ENCODE results near the gene EPS8. TPM values are rescaled to one million over a fixed set of nuclear protein-coding genes. Genes with fewer than 3 reads are reported as not detected.
"Not testable (repeated sequence)": the region's sequence is repeated elsewhere in the genome, so short reads cannot be mapped to it uniquely, and the experiment has no call there.

EPS8 gene
- polyA plus RNA-seq, 3 donors: 50.1 to 67.9 (median 65.5) TPM

DNA sequence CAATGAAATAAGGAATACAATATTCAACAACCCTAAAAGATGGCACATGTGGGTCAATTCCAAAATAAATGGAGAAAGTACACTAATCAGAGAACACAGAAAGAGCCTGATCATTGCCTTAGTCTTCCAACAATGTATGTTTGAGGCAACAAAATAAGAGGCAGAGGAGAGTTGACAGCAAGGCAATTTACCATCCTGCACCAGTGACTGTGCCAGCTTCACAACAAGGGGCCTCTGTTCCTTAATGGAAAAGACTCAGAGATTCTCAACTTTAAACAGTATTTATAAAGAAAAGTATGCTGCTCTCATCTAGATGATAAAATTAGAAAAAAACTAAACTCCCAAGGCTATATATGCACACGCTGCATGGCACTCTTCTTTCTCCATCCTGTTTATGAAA lies 25.9 kb downstream of the EPS8 start:
- DNase-seq: no peak

DNA sequence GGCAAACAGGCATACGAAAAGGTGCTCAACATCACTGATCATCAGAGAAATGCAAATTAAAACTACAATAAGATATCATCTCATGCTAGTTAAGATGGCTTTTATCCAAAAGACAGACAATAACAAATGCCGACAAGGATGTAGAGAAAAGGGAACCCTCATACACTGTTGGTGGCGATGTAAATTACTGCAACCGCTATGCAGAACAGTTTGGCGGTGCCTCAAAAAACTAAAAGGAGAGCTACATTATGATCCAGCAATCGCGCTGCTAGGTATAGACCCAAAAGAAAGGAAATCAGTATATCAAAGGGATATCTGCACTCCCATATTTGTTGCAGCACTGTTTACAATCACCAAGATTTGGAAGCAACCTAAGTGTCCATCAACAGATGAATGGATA lies 27.0 kb downstream of the EPS8 start:
- DNase-seq: not testable (repeated sequence)

DNA sequence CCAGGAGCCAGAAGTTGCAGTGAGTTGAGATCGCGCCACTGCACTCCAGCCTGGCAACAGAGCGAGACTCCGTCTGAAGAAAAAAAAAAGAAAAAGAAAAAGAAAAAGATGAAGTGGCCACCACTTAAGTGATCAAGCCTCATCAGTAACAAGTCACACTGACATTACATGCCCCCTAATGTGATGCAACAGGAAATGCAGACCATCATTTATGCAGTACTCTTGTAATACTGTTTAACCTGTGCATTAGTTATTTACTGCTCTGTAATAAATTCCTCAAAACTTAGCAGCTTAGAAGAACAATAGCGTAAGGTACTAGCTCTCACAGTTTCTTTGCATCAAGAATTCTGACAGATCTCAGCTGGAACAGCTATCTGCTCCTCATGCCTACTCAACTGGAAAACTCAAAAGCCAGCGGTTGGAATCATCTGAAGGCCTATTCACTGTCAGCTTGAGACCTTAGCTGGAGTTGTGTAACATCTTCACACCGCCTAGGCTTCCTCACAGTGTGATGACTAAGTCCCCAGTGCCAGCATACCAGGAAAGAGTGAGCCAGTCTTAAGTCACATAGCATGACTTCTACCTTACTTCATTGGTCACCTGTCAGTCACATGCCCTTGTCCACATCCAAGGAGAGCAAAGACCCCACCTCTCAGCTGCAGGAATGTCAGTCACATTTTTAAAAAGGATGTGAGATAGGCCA lies 31.5 kb downstream of the EPS8 start:
- DNase-seq: no peak

DNA sequence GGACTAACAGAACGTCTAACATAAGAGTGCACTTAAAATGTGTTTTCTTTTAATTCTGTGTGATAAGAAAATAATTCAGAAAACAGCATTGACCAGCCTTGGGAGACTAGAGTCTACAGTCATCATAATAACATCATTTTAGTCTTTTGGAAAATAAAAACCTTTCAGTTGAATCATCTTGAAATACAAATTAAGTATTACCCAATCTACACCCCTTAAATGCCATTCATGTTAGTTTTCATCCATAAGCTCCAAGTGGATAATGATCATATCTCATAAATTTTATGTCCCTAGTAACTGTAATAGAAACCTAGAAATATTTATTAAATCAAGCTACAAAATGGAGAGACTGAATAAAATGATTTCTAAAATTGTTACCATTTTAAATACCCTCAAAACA lies 32.4 kb downstream of the EPS8 start:
- DNase-seq: no peak

DNA sequence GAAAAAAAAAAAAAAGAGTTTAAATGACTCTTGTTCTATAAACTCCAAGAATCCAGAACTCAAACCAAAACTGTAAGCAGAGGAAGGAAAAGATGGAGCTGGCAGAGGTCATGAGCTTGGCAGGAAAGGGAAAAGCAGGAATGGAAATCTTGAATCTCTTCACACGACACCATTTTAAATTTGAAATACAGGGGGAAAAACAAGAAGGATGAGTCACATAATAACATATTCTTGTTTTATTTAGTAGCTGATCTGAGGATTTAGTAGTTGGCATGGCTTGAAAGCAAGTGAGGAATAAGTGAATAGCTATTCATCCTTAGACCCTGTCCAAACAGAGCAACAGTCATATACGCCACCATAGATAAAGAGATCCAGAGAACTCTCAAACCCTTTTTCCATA lies 35.0 kb downstream of the EPS8 start:
- no peak for DNase-seq

DNA sequence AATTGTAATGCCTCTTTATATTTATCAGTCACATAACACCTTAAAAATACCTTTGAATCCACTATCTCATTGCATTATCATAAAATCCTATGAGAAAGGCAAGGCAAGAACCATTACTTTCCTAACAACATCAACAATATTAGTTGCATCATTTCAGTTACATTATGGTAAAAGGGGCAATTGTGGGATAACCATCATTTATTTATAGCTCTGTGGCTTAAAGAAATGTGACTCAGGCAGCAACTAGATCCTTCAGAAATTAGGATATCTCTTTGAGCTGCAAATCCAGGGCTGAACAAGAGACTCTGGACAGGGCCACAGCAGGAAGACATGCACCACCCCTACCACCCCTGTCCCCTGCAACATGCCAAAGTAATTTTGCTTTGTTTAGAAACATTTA lies 36.4 kb downstream of the EPS8 start:
- DNase-seq: no peak

DNA sequence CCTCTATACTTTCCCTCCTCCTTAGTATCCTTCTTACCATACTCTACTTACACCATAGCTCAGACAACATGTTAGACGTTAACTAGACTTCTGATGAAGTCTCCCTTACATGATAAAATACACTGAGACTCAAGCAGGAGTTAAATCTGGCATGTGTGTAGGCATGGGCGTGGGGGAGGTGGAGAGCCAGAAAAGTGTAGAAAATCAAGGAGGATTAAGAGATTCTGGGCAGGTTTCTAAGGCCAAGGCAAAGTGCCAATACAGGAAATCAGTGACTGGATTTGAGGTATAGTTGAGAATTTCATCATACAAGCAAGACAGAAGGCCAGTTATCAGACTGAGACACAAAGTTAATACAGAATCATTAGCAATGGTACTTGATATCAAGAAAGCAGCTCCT lies 37.4 kb downstream of the EPS8 start:
- DNase-seq: no peak

DNA sequence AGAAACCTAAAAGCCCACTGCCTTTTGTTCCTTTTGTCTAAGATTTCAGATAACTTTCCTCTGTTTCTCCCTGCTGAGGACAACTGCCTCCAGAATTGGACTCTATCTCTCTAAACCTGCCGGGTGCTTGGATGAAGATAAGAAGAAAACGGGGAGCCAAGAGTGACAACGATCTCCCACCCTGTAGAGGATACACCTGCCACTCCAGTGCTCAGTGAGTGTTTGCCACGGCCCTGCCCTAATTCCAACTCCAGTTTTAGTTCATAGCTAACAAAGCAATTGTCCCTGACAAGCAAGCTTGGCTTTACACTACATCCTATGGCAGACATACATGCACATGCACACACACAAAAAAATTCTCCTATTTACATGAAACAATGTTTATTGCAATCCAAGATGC lies 39.3 kb downstream of the EPS8 start:
- DNase-seq: no peak

DNA sequence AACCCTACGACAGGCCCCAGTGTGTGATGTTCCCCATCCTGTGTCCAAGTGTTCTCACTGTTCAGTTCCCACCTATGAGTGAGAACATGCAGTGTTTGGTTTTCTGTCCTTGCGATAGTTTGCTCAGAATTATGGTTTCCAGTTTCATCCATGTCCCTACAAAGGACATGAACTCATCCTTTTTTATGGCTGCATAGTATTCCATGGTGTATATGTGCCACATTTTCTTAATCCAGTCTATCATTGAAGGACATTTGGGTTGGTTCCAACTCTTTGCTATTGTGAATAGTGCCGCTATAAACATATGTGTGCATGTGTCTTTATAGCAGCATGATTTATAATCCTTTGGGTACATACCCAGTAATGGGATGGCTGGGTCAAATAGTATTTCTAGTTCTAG lies 47.3 kb downstream of the EPS8 start:
- not testable (repeated sequence) for DNase-seq

DNA sequence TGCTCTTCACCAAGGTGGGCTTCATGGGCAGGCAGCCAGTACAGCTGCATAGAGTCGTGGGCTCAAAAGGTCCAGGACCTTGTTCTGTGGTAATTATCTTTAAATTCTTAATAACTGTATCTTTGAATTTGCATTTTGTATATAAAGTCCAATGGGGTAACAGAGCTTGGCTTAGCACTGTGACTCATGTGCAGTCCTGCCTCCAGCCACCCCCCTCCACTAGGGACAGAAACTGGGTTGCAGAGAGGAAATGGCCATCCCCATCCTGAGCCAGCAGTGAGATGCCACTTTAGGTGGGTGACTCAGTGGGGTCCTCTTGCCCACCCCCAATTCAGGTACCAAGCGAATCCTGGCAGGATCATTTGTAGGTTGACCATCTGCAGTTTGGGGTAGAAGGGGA lies 48.1 kb downstream of the EPS8 start:
- DNase-seq: no peak

DNA sequence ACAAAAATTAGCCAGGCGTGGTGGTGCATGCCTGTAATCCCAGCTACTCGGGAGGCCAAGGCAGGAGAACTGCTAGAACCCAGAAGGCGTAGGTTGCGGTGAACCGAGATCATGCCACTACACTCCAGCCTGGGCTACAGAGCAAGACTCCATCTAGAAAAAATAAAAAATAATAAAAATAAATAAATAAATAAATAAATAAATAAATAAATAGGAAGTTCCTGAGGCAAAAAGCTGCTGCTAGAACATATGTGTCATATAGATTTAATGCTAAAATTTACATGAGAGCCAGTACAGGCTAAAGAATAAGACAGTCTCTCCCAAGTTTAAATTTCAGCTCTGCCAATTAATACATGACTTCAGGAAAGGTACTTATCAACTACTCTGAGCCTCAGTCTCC lies 48.8 kb downstream of the EPS8 start:
- DNase-seq: not testable (repeated sequence)

DNA sequence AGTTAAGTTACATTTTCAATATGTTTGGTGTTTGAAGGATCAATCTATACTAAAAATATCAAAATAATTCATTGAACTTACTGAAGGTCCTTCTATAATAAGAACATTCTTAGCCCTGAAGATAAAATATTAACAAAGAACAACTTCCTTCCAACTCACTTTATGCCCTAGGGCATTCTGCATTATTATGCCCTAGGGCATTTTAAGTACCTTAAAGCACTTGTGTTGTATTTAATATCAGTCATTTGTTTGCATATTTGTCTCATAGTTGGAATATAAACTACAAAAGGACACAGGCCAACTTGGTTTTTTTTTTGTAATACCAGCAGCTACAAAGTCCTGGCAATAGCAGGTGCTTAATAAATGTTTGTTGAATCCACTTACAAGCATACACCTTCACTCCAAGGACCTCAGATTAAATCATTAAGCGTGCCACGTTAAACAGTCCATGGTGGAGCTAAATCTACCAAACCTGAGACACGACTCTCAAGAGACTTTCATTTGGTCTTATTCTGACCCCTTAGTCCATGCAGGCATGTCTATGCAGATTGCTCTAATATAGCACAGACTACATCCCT lies 50.7 kb downstream of the EPS8 start:
- DNase-seq: no peak

DNA sequence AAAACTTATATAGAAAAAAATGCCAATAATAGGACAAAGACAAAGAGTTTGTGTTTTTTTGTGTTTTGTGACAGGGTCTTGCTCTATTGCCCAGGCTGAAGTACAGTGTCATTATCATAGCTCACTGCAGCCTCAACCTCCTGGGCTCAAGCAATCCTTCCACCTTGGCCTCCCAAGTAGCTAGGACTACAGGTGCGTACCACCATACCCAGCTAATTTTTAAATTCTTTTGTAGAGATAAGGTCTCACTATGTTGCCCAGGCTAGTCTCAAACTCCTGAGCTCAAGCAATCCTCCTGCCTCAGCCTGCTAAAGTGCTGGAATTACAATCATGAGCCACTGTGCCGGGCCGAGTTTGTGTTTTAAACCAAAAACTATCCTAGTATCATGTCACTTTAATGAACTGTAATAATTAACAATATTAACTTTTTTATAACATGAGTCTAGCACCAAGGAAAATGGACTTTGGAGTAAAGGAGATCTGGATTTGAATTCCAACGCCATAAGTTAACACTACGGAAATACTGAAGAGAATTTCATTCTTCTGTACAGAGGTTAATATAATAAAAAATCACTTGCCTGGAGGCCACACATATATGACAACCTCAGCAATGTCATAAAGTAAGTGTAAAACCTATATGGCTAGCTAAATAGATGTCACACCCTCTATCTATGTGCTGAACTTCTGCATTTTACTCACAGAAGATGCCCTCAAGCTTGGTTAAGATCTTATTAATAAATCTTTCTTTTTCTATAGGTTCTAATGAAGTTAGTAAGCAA lies 53.2 kb downstream of the EPS8 start:
- DNase-seq: no peak

DNA sequence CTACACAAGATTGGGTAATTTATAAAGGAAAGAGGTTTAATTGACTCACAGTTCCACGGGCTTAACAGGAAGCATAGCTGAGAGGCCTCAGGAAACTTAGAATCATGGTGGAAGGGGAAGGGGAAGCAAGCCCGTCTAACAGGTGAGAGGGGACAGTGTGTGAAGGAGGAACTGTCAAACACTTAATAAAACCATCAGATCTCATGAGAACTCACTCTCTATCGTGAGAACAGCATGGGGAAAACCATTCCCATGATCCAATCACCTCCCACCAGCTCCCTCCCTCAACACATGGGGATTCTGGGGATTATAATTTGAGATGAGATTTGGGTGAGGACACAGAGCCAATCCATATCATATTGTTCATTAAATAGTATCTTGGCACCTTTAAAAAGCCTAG lies 56.1 kb downstream of the EPS8 start:
- no peak for DNase-seq

DNA sequence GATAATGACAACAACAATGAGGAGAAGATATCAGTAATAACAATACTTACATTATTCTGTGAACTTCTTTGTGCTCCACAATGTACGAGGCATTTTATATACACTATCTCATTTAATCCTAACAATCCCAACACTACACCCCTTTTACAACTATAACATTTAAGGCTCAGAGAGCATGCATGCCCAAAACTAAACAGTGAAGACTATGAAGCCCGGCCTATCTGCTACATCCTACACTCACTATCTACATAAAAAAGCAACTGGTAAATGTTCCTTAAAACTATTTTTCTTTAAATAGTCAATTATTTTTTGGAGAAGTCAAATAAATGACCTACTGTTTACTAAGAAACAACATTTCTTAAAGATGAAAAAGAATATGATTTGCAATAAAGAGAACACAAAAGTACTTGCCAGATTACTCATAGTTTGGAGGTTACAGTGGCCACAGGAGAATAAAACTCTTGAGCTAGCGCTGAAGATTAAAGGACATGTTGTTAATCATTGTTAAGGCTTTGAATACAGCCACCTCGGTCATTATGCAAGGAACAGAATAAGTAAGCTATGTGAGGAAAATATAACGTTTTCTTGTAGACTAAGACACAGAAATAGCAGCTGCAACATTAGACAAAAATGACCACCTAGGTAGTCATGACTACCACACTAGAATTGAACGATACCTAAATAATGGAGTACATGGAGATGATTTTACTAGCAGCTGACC lies 56.7 kb downstream of the EPS8 start:
- peak; percentile 37 for DNase-seq

DNA sequence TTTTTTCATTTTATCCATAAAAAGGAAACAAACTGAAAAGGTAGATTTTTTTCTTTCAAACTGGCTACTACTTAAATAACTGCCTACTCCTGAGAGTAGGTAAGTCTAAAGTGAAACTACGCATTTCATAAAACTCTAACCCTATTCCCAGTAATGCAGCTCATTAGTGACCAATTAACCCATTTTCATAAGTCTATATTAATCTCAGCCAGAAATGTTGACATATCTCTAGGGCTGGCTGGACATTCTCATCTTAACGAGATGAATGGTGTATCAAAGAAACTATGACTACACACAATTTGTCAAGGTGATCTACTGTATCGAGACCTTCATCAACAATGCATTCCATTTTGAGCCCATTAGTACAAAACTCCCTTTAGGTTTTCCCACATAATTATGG lies 57.2 kb downstream of the EPS8 start:
- no peak for DNase-seq

DNA sequence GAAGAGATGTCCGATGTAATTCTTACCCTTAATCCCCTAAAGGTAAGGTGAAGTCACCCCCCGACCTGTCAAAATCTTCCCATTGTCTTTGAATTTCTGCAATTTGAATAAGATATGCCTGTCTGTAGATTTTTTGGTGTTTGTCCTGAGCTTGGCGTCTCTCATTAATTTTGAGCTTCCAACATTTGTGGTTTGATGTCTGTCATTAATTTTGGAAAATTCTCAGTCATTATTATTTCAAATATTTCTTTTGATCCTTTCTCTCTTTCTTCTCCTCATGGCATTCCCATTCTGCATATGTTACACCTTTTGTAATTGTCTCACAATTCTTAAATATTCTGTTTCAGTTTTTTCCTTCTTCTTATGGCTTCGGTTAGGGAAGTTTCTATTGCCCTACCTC lies 60.1 kb downstream of the EPS8 start:
- no peak for DNase-seq

DNA sequence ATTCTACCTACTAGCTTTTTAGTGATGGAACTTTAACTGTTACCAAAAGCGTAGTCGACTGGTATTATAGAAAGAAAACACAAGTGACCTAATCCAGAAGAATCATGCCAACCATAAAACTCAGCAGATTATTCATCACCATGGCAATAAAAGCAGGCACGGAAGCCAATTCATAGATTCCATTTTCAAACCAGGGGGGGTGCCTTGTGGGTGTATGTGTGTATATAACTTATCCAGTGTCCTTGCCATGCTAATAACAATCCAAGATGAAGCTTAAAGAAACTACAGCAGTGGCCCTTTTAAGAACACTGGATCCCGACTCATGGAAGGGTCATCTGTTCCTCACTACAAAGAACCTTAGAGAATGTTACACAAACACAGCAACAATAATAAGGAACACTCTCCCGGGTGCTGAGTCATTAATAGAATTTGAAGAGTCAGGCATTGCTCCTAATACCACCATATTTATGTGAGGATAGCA lies 61.0 kb downstream of the EPS8 start:
- no peak for DNase-seq

DNA sequence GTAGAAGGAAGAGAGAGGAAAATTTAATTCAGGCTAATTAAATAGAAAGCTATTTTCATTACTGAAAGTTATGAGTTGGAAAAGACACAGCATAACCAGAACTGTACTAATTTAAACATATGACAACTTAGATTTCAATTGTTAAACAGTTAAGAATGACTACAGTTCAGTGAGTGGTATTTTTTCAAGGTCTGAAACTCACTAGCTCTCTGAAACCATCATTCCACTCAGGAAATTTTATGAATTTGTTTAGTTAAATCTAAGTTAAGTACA lies 62.4 kb downstream of the EPS8 start:
- no peak for DNase-seq

DNA sequence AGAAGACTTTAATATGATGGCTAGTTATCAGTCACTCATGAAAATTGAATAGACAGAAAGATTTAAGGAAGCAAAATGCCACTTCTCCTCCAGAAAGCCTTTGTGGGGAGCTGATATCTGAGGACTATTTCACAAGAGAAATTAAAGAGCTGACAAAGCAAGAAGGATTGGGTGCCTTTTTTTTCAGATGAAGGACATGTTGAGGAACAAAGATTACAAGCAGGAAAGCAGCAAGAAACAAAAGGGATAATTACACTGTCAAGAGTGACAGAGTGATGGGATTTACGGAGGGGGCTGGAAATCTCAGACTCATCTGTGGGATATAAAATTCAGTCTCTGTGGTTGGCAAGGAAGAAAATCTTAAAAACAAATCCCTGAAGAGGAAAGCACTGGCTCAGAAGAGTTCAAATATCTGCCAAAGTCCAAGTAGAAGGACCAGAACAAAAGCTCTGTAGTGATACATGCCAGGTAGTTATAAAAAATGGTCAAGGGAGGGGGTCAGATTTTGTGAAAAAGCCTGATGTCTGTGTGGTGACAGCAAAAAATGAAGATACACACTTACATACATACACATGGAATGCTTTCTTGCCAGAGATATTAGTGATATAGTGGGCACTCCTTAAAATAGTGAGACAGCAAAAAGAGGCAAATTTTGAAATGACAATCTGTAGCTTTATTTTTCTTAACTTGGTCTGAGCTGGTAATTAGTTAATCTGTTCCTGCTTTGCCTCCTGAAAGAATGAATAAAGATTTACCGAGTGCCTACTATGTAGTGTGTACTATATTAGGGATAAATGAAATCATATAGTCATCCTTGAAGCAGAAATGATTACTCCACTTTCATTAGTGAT lies 62.9 kb downstream of the EPS8 start:
- DNase-seq: no peak

DNA sequence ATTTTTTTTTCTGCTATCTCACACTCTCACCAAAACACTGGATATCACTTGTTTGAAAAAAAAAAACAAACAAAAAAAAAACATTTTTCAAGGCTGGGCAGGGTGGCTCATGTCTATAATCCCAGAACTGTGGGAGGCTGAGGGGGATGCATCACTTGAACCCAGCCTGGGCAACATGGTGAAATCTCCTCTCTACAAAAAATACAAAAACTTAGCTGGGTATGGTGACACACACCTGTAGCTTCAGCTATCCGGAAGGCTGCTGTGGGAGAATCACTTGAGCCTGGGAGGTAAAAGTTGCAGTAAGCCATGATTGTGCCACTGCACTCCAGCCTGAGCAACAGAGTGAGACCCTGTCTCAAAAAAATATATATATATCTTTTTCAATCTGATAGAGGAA lies 66.2 kb downstream of the EPS8 start:
- no peak for DNase-seq

All from renal pelvis (tissue), 4 donors.